Testis (tissue), 3 donors: ENCODE measurements around the gene JTB. TPM values are rescaled to one million over a fixed set of nuclear protein-coding genes. Genes with fewer than 3 reads are reported as not detected.

Experiments
- DNase-seq: peaks from one replicate; pipeline ENCODE4 v3.0.0-alpha.2; 2019
- H3K27ac ChIP-seq, 2 donors: fragments of 200-600 bp; sonication (generic); one replicate each; pipeline ENCODE4 v1.5.1; 2019
- H3K27me3 ChIP-seq: fragments of 200-600 bp; sonication (generic); one replicate; pipeline ENCODE4 v1.5.1; 2019
- H3K36me3 ChIP-seq: fragments of 200-600 bp; sonication (generic); one replicate; pipeline ENCODE4 v1.5.1; 2017; ENCODE audit warnings: low read depth; ENCODE audit errors: missing control alignments
- H3K4me1 ChIP-seq: fragments of 200-600 bp; sonication (generic); one replicate; pipeline ENCODE4 v1.5.1; 2019
- H3K4me3 ChIP-seq, 2 donors: fragments of 200-600 bp; sonication (generic); one replicate each; pipeline ENCODE4 v1.5.1; 2017 to 2019
- H3K9me3 ChIP-seq: fragments of 200-600 bp; sonication (generic); one replicate; pipeline ENCODE4 v1.5.1; 2017
- POLR2A ChIP-seq: fragments of 450-650 bp; IDR thresholded peaks from one replicate; pipeline ENCODE4 v1.6.1; 2017; ENCODE audit warnings: antibody characterized with exemption, mild to moderate bottlenecking, moderate library complexity
- WGBS, 2 donors: methylation state at CpG; one replicate each; pipeline ENCODE4 v1.1.5; 2018; 5-methylcytosine and 5-hydroxymethylcytosine counted together
- intact Hi-C: fragments of 100-400 bp; cut with DNase I; formaldehyde crosslinking; loops from one replicate; pipeline ENCODE4 v1.15.1; 2023; ENCODE audit warnings: low total_unique reads
- polyA plus RNA-seq: library from polyadenylated mRNA; stranded (reverse); fragments of 350-450 nt; fragmentation: Illumina TruSeq; extraction: RNeasy Lipid Tissue Mini Kit (QIAGEN cat#74804); gene quantifications from one replicate; pipeline ENCODE4 v1.2.3, GENCODE V29; 2014; ENCODE audit warnings: low read depth, low replicate concordance; ENCODE audit not compliant: insufficient read depth
- total RNA-seq, 2 donors: library from RNA; depleted of rRNA; stranded (reverse); fragments of >200 nt; gene quantifications; one replicate each; pipeline ENCODE4 v1.2.3, GENCODE V29; 2016
- TF ChIP-seq, protein P1 (sequence below), 3 experiments: fragments of 450-650 bp in 2 of 3; fragments of 200-600 bp in 1 of 3; sonication (generic) in 1 of 3; IDR thresholded peaks; one replicate each; pipeline ENCODE4 v1.5.1; 2016 to 2019; ENCODE audit warnings: antibody characterized with exemption in 3 of 3, mild to moderate bottlenecking in 2 of 3, moderate library complexity in 1 of 3

The JTB gene
- total and polyA plus RNA-seq, 3 donors from 2014 or later = 78.6 to 212 (median 159) TPM

DNA sequence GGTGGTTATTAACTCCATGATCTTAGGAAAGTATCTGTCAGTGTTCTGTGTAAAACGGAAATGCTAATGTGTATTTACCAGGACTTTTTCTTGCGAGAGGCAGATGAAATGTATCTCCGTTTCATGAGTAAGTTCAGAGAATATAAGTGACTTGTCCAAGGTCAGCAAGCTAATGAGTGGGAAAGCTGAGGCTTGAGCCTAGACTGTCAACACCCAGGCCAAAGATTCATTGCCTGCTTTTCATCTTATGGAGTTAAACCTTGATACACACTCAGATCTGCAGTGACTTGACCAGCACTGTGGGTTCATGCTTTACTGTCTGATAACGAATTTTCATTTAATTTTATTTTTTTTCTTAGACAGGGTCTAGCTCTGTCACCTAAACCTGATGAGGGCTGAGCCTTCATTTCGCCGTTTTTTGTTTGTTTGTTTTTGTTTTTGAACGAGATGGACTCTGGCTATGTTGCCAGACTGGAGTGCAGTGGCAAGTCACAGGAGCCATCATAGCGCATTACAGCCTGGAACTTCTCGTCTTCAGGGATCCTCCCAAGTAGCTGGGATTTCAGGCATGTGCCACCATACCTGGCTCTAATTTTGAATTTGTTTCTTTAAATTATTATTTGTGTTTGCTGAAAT is 918 bp upstream of the JTB start:
- TF ChIP-seq, protein P1, sequence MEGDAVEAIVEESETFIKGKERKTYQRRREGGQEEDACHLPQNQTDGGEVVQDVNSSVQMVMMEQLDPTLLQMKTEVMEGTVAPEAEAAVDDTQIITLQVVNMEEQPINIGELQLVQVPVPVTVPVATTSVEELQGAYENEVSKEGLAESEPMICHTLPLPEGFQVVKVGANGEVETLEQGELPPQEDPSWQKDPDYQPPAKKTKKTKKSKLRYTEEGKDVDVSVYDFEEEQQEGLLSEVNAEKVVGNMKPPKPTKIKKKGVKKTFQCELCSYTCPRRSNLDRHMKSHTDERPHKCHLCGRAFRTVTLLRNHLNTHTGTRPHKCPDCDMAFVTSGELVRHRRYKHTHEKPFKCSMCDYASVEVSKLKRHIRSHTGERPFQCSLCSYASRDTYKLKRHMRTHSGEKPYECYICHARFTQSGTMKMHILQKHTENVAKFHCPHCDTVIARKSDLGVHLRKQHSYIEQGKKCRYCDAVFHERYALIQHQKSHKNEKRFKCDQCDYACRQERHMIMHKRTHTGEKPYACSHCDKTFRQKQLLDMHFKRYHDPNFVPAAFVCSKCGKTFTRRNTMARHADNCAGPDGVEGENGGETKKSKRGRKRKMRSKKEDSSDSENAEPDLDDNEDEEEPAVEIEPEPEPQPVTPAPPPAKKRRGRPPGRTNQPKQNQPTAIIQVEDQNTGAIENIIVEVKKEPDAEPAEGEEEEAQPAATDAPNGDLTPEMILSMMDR (IDR thresholded peaks at IDR 0.05) = no peak
- H3K27ac ChIP-seq = peak overlapping the region; percentile 88 to 92
- no peaks in the 10 kb centered on the region for H3K9me3 ChIP-seq
- no peak for DNase-seq
- WGBS, 2 donors = 37 to 53% methylated on average over 9 of the region's 9 CpGs
- H3K4me3 ChIP-seq = peak overlapping the region in 1 of 2 donors; percentile 83
- H3K4me1 ChIP-seq = peaks cover 7% of the 10 kb centered on the region
- no peaks in the 10 kb centered on the region for H3K27me3 ChIP-seq
- intact Hi-C loops = no loop called here
- H3K36me3 ChIP-seq = no peaks in the 10 kb centered on the region

DNA sequence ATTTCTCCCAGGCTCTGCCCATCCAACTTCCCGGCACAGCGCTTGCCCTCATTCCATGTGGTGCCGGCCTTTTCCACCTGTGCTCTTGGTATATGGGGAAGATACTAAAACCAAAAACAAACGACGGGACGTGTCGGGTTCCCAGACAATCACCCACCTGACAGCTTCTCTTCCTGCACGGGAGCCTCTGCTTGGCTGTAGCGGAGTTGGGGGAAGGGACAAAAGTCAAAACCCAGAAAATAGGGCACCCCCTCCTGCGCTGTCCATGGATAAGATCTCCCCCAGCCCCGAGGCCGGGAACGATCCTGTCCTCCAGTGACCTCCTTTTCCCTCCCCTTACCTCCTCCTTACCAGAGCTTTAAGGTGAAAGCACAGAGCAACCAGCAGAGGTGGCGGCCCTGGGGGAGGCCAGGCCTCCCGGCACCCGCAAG is 640 bp downstream of the JTB start:
- H3K4me3 ChIP-seq = peak overlapping the region; percentile 83
- H3K36me3 ChIP-seq = no peaks in the 10 kb centered on the region
- peaks cover 7% of the 10 kb centered on the region for H3K4me1 ChIP-seq
- 0 to 1% methylated on average over 10 to 16 of the region's 16 CpGs for WGBS, 2 donors
- intact Hi-C loops = no loop called here
- no peaks in the 10 kb centered on the region for H3K27me3 ChIP-seq
- TF ChIP-seq, protein P1 (IDR thresholded peaks at IDR 0.05) = no peak
- no peak for TF ChIP-seq POLR2A
- no peaks in the 10 kb centered on the region for H3K9me3 ChIP-seq
- H3K27ac ChIP-seq = peak overlapping the region; percentile 88 to 92
- DNase-seq = no peak

DNA sequence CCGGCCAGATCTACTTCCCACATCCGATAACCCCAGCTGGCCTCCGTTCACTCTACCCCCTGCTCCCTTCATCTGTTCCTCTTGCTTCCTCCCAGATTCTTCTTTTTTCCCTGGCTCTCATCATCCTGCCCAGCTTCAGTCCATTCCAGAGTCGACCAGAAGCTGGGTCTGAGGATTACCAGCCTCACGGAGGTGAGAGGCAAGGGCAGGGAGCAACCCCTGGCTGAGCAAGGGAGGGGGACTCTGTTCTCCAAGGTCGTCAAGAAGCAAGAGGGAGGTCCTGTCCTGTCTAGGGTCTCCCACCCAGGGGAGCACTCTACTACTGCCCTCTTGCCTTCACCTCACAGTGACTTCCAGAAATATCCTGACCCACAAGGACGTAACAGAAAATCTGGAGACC is 3.9 kb downstream of the JTB start:
- TF ChIP-seq, protein P1 (IDR thresholded peaks at IDR 0.05) = no peak
- TF ChIP-seq POLR2A = no peak
- no peak for DNase-seq
- H3K4me1 ChIP-seq = peaks cover 14% of the 10 kb centered on the region
- H3K9me3 ChIP-seq = no peaks in the 10 kb centered on the region
- H3K27me3 ChIP-seq = no peaks in the 10 kb centered on the region
- no peak overlapping the region for H3K4me3 ChIP-seq
- no peak overlapping the region for H3K27ac ChIP-seq
- intact Hi-C loops = no loop called here
- WGBS, 2 donors = 70 to 84% methylated on average over 7 of the region's 7 CpGs
- no peaks in the 10 kb centered on the region for H3K36me3 ChIP-seq

DNA sequence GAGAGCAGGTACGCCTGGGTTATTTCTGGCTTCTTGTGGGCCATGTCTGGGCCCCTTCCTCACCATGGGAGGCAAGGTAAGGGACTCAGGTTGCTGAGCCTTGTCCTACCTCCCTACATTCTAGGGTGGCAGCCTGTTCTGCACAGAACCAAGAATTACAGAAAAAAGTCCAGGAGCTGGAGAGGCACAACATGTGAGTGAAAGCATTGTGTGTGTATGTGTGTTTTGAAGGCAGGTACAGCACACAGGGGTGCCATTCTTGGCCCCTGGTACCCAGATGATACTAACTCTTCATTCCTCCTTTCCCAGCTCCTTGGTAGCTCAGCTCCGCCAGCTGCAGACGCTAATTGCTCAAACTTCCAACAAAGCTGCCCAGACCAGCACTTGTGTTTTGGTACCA is 4.4 kb downstream of the JTB start:
- Histone ChIP-seq H3K36me3 (no peaks in the 10 kb centered on the region), H3K27ac (no peak overlapping the region), H3K4me3 (no peak overlapping the region), H3K9me3 (no peaks in the 10 kb centered on the region), H3K27me3 (no peaks in the 10 kb centered on the region), H3K4me1 (peaks cover 19% of the 10 kb centered on the region)
- intact Hi-C loops = no loop called here
- TF ChIP-seq, protein P1 (IDR thresholded peaks at IDR 0.05) = no peak
- no peak for TF ChIP-seq POLR2A
- WGBS, 2 donors = 92 to 93% methylated on average over 3 of the region's 3 CpGs
- no peak for DNase-seq

DNA sequence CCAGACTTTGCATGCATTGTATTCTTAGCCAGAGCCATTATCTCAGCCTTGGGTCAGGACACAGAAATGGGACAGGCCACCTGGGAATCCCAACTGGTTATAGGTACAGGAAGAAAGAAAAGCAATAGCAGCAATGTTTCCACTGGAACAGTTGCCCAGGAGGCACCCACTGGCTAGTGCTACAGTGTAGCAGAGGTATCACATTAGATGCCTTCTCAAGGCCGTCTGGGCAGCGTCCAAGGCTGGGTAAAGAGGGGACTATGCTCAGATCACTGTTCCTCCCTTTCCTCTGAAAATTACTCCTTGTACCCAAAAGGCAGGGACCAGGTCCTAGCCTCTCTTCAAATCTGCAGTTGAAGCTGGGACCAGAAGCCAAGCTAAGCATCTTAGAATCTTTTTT is 7.1 kb downstream of the JTB start:
- no peaks in the 10 kb centered on the region for H3K9me3 ChIP-seq
- no peaks in the 10 kb centered on the region for H3K36me3 ChIP-seq
- no peak overlapping the region for H3K4me3 ChIP-seq
- H3K4me1 ChIP-seq = peaks cover 22% of the 10 kb centered on the region
- intact Hi-C loops = no loop called here
- H3K27me3 ChIP-seq = no peaks in the 10 kb centered on the region
- DNase-seq = peak; percentile 89
- H3K27ac ChIP-seq = peak overlapping the region in 1 of 2 donors; percentile 26
- 31 to 47% methylated on average over 2 of the region's 2 CpGs for WGBS, 2 donors
- no peak for TF ChIP-seq POLR2A
- TF ChIP-seq, protein P1 (IDR thresholded peaks at IDR 0.05) = no peak
